GM12801 (cell line): ENCODE results near the gene EIF2B4.

Source experiments
- CTCF ChIP-seq: IDR thresholded peaks from one replicate; pipeline ENCODE4 v1.5.1; 2011; ENCODE audit warnings: control low read depth; ENCODE audit not compliant: insufficient read length; ENCODE audit errors: extremely low read depth

The EIF2B4 gene

DNA sequence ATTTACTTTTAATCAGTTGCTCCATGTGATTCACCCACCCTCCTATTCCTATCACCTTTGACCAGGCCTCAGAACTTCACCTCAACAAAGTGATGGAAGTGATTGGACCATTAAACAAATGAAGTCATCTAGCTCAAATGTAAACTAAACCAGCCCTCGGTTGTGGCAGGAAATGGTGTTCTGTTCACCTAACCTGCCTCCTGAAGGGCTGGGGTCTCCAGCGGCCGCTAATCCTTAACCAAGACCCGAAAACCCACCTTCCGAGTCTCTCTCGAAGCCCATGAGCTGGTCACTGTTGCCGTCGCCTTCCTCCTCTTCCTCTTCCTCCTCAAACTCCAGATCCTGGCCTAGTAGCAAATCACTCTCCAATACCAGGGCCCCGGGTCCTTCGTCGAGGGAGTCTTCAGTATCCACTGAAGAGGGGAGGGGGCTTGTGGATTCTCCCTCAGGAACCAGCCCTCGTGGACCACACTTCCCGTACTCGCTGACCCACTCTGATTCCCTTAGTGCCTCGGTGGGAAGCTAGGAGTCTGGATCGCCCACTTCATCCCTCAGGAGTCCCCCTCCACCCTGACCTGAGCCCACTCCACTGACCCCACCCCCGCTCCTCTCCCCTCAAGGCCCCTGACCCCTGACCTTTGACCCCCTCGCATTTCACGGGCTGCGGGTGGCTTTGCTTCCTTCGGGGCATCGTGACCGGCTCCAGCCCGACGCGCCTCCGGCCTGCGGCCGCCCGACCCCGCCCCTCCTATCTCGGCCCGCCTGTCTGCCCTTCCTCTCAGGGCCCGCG, 9.9 kb upstream of the EIF2B4 start:
- no peak for TF ChIP-seq CTCF

DNA sequence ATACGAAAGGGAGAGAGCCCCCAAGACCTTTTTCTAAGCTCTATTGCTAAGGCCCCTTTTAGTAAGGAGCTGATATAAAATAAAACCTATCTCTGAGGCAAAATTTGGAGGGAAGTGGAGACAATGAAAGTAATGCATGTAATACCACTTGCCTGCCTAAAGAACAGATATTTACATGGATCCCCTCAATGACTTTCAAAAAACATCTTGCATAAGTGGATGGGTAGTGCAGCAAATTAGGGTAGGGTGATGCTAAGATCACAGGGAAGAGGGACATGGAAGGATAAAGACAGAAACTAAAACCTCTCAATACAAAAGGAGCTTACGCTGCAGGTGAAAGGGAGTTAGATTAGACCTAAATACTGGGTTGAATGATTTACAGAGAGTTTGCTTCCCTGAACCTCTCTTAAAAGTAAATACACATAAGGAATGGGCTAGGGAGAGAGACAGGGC, 9.3 kb upstream of the EIF2B4 start:
- TF ChIP-seq CTCF, result no peak

DNA sequence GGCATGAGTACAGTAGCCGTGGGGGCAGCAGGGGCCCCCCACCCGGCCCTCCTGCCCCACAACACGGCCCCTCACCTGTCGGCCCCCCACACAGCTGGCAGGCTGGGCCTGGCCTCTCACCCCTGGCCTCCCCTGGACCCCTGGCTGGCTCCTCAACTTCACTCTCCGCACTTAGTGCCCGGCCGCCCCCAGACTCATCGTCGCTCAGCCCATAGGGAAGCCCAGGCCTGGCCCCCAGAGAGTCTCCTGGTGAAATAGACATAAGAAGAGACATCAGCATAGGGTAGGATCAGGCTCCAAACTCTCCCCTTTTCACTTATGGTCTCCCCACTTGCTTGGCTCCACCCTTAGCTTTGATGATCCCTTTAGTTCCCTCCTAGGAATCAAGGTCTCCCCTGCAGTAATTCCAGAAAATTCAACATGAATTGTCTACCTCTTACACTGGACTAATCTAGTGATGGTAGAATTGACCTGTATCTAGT, 8.7 kb upstream of the EIF2B4 start:
- TF ChIP-seq CTCF, result no peak

DNA sequence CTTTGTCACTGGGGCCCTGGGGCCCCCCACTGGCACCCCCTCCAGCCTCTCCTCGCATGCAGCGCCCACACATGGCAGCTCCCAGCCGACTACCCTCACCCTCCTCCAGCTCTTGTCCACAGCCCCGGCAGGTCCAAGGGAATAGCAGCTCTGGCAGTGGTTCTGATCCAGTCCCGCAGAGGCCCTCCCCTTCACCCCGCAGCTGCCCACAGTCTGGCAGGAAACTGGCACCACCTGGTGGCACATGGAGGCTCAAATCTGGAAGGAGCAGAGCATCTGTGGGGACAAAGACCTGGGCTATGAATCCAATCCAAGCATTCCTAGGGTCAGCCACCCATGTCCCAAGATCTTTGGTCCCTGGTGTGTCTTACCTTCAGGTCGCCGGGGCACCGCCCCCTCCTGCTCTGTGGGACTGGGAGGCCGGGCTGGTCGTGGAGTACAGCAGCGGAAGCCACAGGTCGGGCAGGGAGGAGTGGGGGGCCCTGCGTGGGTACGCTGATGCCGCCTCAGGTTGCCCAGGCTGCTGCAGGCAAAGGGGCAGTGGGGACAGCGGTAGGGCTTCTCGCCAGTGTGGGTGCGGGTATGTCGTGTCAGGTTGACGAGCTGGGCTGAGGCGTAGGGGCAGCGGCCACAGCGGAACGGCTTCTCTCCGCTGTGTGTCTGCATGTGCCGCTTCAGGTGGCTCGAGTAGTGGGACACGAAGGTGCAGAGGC, 8.1 kb upstream of the EIF2B4 start:
- no peak for TF ChIP-seq CTCF

DNA sequence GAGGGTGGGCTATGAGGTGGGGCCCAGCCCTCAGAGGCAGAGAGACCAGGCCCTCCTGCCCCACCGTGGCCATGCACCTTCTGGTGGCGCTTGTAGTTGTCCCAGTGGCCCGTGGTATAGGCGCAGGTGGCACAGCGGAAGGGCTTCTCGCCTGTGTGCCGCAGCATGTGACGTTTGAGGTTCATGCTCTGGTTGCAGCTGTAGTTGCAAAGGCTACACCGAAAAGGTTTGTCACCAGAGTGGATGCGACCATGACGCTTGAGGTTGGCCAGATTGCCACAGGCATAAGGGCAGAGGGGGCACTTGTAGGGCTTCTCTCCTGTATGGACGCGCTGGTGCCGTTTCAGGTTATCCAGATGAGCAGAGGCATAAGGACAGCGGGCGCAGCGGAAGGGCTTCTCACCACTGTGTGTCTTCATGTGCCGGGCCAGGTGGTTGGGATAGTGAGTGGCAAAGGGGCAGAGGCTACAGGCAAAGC, 7.5 kb upstream of the EIF2B4 start:
- no peak for TF ChIP-seq CTCF

- TF ChIP-seq CTCF, result no peak
Observed at GRCh38 chr2:27376866-27377617, 6.9 kb upstream of the EIF2B4 start.
